SK-N-SH treated with all-trans-retinoic acid at 6 μM for 48 hours (cell line): Measurements from ENCODE around the gene VTI1A.

Source experiments
- ATAC-seq: fragments of 200-7000 bp; cut with Tn5 transposase; 3 replicates; pipeline ENCODE4 v1.9.1; 2020; ENCODE audit warnings: mild to moderate bottlenecking, moderate library complexity
- ARNTL ChIP-seq: fragments of 450-650 bp; formaldehyde crosslinking; IDR thresholded peaks from 2 replicates; pipeline ENCODE4 v1.5.0; 2020; ENCODE audit warnings: low read depth, mild to moderate bottlenecking, moderate library complexity, borderline replicate concordance
- BACH2 ChIP-seq: fragments of 250-450 bp; sonication (Bioruptor Pico); IDR thresholded peaks from 2 replicates; pipeline ENCODE4 v1.9.0; 2021; ENCODE audit warnings: mild to moderate bottlenecking, borderline replicate concordance
- CSDC2 ChIP-seq: fragments of 250-450 bp; sonication (Bioruptor Pico); IDR thresholded peaks from 2 replicates; pipeline ENCODE4 v1.5.0; 2020; ENCODE audit warnings: mild to moderate bottlenecking, moderate library complexity
- ESRRG ChIP-seq: fragments of 250-450 bp; sonication (Bioruptor Pico); IDR thresholded peaks from 2 replicates; pipeline ENCODE4 v1.6.1; 2021; ENCODE audit warnings: mild to moderate bottlenecking
- GLIS3 ChIP-seq: fragments of 250-450 bp; sonication (Bioruptor Pico); IDR thresholded peaks from 2 replicates; pipeline ENCODE4 v1.5.0; 2020; ENCODE audit warnings: mild to moderate bottlenecking, moderate library complexity
- ISL1 ChIP-seq: fragments of 250-450 bp; sonication (Bioruptor Pico); IDR thresholded peaks from 2 replicates; pipeline ENCODE4 v2.1.2; 2022; ENCODE audit warnings: mild to moderate bottlenecking, moderate library complexity
- OSR1 ChIP-seq: fragments of 250-450 bp; sonication (Bioruptor Pico); IDR thresholded peaks from 2 replicates; pipeline ENCODE4 v1.8.0; 2022; ENCODE audit warnings: moderate library complexity, mild to moderate bottlenecking, inconsistent platforms
- POU6F1 ChIP-seq: fragments of 250-450 bp; sonication (Bioruptor Pico); IDR thresholded peaks from 2 replicates; pipeline ENCODE4 v1.8.0; 2021; ENCODE audit warnings: low read depth, mild to moderate bottlenecking, moderate library complexity, borderline replicate concordance
- PPARA ChIP-seq: fragments of 250-450 bp; sonication (Bioruptor Pico); IDR thresholded peaks from 2 replicates; pipeline ENCODE4 v1.5.0; 2020; ENCODE audit warnings: mild to moderate bottlenecking, borderline replicate concordance
- RARB ChIP-seq: fragments of 250-450 bp; sonication (Bioruptor Pico); IDR thresholded peaks from 2 replicates; pipeline ENCODE4 v1.8.0; 2021; ENCODE audit warnings: mild to moderate bottlenecking, moderate library complexity
- SNAI2 ChIP-seq: fragments of 250-450 bp; sonication (Bioruptor Pico); IDR thresholded peaks from 2 replicates; pipeline ENCODE4 v1.5.0; 2020; ENCODE audit warnings: mild to moderate bottlenecking, moderate library complexity
- TCF4 ChIP-seq: fragments of 250-450 bp; sonication (Bioruptor Pico); IDR thresholded peaks from 2 replicates; pipeline ENCODE4 v1.8.0; 2021; ENCODE audit warnings: mild to moderate bottlenecking, moderate library complexity, borderline replicate concordance
- TOX ChIP-seq: fragments of 250-450 bp; sonication (Bioruptor Pico); IDR thresholded peaks from 2 replicates; pipeline ENCODE4 v1.8.0; 2021; ENCODE audit warnings: mild to moderate bottlenecking, moderate library complexity, borderline replicate concordance
- ZC3H10 ChIP-seq: fragments of 250-450 bp; sonication (Bioruptor Pico); IDR thresholded peaks from 2 replicates; pipeline ENCODE4 v1.5.1; 2021; ENCODE audit warnings: mild to moderate bottlenecking, moderate library complexity
- ZFP30 ChIP-seq: fragments of 450-650 bp; formaldehyde crosslinking; IDR thresholded peaks from 2 replicates; pipeline ENCODE4 v1.5.0; 2022; ENCODE audit warnings: mild to moderate bottlenecking, moderate library complexity
- ZNF565 ChIP-seq: fragments of 450-650 bp; formaldehyde crosslinking; conservative IDR thresholded peaks from 2 replicates; pipeline ENCODE4 v1.5.0; 2020; ENCODE audit warnings: low read depth, mild to moderate bottlenecking, moderate library complexity
- ZNF70 ChIP-seq: fragments of 450-650 bp; formaldehyde crosslinking; IDR thresholded peaks from 2 replicates; pipeline ENCODE4 v1.5.0; 2020; ENCODE audit warnings: mild to moderate bottlenecking, moderate library complexity
- TF ChIP-seq, protein P1 (sequence below): fragments of 250-450 bp; sonication (Bioruptor Pico); IDR thresholded peaks from 2 replicates; pipeline ENCODE4 v1.5.0; 2020; ENCODE audit warnings: mild to moderate bottlenecking, moderate library complexity
- TF ChIP-seq, protein P2 (sequence below): fragments of 250-450 bp; sonication (Bioruptor Pico); IDR thresholded peaks from 2 replicates; pipeline ENCODE4 v1.5.1; 2021; ENCODE audit warnings: mild to moderate bottlenecking, moderate library complexity
- TF ChIP-seq, protein P3 (sequence below): fragments of 250-450 bp; sonication (Bioruptor Pico); IDR thresholded peaks from 2 replicates; pipeline ENCODE4 v1.5.1; 2020; ENCODE audit warnings: low read depth, mild to moderate bottlenecking, moderate library complexity

VTI1A gene

DNA sequence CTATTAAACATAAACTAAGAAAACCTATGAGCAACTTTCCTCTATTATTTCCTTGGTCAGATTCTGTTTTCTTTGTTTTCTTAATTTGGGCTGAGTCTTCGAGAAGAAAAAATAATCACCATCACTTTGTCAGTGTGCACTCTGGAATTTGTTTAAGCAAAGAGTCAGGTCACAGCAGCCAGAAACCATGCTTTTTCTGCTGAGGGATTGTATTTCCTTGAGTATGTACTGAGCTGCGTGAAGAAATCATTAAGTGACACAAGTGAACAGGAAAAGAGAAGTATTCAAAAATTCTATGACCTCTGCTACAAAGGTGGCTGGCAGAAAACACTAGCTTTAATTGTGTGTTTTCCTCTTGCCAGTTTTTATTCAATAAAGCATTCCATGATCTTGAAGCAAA, 249.6 kb downstream of the VTI1A start (continued):
- TF ChIP-seq POU6F1 (CRISPR knock-in tag): no peak
- TF ChIP-seq, protein P1, sequence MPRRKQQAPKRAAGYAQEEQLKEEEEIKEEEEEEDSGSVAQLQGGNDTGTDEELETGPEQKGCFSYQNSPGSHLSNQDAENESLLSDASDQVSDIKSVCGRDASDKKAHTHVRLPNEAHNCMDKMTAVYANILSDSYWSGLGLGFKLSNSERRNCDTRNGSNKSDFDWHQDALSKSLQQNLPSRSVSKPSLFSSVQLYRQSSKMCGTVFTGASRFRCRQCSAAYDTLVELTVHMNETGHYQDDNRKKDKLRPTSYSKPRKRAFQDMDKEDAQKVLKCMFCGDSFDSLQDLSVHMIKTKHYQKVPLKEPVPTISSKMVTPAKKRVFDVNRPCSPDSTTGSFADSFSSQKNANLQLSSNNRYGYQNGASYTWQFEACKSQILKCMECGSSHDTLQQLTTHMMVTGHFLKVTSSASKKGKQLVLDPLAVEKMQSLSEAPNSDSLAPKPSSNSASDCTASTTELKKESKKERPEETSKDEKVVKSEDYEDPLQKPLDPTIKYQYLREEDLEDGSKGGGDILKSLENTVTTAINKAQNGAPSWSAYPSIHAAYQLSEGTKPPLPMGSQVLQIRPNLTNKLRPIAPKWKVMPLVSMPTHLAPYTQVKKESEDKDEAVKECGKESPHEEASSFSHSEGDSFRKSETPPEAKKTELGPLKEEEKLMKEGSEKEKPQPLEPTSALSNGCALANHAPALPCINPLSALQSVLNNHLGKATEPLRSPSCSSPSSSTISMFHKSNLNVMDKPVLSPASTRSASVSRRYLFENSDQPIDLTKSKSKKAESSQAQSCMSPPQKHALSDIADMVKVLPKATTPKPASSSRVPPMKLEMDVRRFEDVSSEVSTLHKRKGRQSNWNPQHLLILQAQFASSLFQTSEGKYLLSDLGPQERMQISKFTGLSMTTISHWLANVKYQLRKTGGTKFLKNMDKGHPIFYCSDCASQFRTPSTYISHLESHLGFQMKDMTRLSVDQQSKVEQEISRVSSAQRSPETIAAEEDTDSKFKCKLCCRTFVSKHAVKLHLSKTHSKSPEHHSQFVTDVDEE (CRISPR knock-in tag): no peak
- no peak for TF ChIP-seq BACH2 (CRISPR knock-in tag)
- TF ChIP-seq TOX (CRISPR knock-in tag): no peak
- no peak for TF ChIP-seq ZFP30 (CRISPR knock-in tag)

- no peak for TF ChIP-seq ZNF565 (CRISPR knock-in tag)
- TF ChIP-seq GLIS3: no peak
- TF ChIP-seq POU6F1 (CRISPR knock-in tag): no peak
- TF ChIP-seq RARB (CRISPR knock-in tag): no peak
- no peak for TF ChIP-seq CSDC2 (CRISPR knock-in tag)
- TF ChIP-seq TCF4 (CRISPR knock-in tag): no peak
- TF ChIP-seq ESRRG: no peak
- TF ChIP-seq ARNTL: no peak
- no peak for TF ChIP-seq ZC3H10 (CRISPR knock-in tag)
- no peak for TF ChIP-seq TOX (CRISPR knock-in tag)
- TF ChIP-seq, protein P2, sequence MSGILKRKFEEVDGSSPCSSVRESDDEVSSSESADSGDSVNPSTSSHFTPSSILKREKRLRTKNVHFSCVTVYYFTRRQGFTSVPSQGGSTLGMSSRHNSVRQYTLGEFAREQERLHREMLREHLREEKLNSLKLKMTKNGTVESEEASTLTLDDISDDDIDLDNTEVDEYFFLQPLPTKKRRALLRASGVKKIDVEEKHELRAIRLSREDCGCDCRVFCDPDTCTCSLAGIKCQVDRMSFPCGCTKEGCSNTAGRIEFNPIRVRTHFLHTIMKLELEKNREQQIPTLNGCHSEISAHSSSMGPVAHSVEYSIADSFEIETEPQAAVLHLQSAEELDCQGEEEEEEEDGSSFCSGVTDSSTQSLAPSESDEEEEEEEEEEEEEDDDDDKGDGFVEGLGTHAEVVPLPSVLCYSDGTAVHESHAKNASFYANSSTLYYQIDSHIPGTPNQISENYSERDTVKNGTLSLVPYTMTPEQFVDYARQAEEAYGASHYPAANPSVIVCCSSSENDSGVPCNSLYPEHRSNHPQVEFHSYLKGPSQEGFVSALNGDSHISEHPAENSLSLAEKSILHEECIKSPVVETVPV (CRISPR knock-in tag): no peak
- no peak for TF ChIP-seq BACH2 (CRISPR knock-in tag)
- no peak for TF ChIP-seq ISL1 (CRISPR knock-in tag)
- no peak for TF ChIP-seq ZFP30 (CRISPR knock-in tag)
- ATAC-seq: no peak
Observed at GRCh38 chr10:112698133-112698817, 251.3 kb downstream of the VTI1A start.

GRCh38 chr10:112698818-112699164, 251.8 kb downstream of the VTI1A start:
- no peak for TF ChIP-seq ZFP30 (CRISPR knock-in tag)
- no peak for TF ChIP-seq GLIS3
- TF ChIP-seq, protein P2 (CRISPR knock-in tag): no peak
- no peak for TF ChIP-seq RARB (CRISPR knock-in tag)
- TF ChIP-seq PPARA (CRISPR knock-in tag): no peak
- no peak for TF ChIP-seq ARNTL
- TF ChIP-seq, all 23 proteins: peak for 0
- ATAC-seq: no peak

DNA sequence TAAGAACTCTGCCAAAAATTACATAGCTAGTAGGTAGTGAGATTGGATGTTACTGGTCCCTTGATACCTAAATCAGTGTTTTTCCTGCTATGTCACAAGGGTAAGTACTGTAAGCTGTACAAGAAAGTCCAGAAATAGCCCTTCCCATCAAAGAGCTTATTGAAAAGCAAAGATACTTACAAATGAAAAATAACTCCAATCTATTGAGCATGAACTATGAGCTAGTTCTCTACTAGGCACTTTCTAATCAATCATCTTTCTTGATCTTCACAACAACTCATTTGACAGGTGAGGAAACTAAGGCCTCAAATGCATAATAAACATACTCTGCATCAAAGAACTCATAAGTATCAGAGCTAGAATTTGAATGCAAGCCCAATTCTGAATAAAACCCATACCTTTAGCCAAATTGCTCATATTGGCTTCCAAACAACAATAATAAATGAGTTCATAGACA, 253.2 kb downstream of the VTI1A start:
- TF ChIP-seq CSDC2 (CRISPR knock-in tag) (no peak), ZFP30 (CRISPR knock-in tag) (no peak), ZNF70 (CRISPR knock-in tag) (no peak), GLIS3 (no peak), ESRRG (no peak), ISL1 (CRISPR knock-in tag) (no peak), POU6F1 (CRISPR knock-in tag) (no peak), ZC3H10 (CRISPR knock-in tag) (no peak), OSR1 (CRISPR knock-in tag) (no peak), SNAI2 (no peak), ZNF565 (CRISPR knock-in tag) (no peak), TOX (CRISPR knock-in tag) (no peak)
- TF ChIP-seq, protein P3, sequence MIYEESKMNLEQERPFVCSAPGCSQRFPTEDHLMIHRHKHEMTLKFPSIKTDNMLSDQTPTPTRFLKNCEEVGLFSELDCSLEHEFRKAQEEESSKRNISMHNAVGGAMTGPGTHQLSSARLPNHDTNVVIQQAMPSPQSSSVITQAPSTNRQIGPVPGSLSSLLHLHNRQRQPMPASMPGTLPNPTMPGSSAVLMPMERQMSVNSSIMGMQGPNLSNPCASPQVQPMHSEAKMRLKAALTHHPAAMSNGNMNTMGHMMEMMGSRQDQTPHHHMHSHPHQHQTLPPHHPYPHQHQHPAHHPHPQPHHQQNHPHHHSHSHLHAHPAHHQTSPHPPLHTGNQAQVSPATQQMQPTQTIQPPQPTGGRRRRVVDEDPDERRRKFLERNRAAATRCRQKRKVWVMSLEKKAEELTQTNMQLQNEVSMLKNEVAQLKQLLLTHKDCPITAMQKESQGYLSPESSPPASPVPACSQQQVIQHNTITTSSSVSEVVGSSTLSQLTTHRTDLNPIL (CRISPR knock-in tag): no peak
- TF ChIP-seq, protein P2 (CRISPR knock-in tag): no peak
- ATAC-seq: no peak
